ENCODE data around the gene SNX3.

SNX3 gene

DNA sequence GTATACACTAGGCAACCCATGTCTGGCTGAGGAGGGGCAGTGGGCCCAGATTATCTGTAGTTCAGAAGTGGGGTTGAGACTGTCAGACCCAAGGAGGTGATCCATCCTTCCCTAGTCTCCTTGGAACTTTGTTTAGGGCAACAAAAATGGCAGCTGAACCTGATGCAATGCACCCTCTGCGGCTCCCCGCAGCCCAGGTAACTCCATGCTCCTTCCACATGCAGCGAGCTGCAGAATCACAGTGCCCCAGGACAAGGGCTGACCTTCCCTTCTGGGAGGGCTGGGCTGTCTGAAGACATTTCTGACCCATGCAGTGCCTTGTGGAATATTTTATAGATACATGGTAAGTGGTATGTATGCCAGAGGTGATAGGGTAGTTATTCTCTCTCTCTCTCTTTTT lies 65.6 kb downstream of the SNX3 start:
- TF ChIP-seq, protein P1, sequence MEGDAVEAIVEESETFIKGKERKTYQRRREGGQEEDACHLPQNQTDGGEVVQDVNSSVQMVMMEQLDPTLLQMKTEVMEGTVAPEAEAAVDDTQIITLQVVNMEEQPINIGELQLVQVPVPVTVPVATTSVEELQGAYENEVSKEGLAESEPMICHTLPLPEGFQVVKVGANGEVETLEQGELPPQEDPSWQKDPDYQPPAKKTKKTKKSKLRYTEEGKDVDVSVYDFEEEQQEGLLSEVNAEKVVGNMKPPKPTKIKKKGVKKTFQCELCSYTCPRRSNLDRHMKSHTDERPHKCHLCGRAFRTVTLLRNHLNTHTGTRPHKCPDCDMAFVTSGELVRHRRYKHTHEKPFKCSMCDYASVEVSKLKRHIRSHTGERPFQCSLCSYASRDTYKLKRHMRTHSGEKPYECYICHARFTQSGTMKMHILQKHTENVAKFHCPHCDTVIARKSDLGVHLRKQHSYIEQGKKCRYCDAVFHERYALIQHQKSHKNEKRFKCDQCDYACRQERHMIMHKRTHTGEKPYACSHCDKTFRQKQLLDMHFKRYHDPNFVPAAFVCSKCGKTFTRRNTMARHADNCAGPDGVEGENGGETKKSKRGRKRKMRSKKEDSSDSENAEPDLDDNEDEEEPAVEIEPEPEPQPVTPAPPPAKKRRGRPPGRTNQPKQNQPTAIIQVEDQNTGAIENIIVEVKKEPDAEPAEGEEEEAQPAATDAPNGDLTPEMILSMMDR (conservative IDR thresholded peaks at IDR 0.05; ENCODE audit: low read depth, low read length): no peak
- no peak overlapping the region for H3K4me3 ChIP-seq (ENCODE audit: low read depth, low read length)
- no peak for DNase-seq (ENCODE audit: low read depth)

DNA sequence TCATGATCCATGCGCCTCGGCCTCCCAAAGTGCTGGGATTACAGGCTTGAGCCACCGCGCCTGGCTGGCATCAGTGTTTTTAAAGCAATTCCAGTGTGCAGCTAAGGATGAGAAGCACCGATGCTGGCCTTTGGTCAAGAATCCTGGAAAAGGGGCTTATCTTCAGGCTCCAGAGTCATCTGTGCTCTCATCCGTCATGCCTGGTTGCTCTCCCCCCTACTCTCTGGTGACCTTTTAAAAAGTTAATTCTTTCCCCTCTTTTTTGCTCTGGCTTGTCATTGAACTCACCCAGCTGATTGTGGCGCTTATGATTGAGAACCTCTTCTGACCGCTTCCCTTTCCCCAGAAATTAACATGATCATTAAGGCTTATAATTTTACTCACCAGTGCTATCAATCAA lies 66.3 kb downstream of the SNX3 start:
- TF ChIP-seq, protein P1 (conservative IDR thresholded peaks at IDR 0.05; ENCODE audit: low read depth, low read length): no peak
- H3K4me3 ChIP-seq (ENCODE audit: low read depth, low read length): no peak overlapping the region
- DNase-seq (ENCODE audit: low read depth): no peak

DNA sequence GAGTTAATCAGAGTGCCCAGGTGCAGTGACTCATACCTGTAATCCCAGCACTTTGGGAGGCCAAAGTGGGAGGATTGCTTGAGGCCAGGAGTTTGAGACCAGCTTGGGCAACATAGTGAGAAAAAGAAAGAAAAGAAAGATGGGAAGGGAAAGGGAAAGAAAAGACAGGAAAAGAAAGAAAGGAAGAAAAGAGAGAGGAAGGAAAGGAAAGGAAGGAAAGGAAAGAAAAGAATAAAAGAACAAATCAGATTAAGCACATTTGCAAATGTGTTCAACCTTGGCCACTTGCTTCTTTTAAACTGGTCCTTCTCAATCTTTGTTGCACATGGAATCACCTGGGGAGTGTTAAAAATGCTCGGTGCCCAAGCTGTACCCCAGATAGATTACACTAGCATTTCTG lies 67.0 kb downstream of the SNX3 start:
- DNase-seq (ENCODE audit: low read depth): no peak
- TF ChIP-seq, protein P1 (conservative IDR thresholded peaks at IDR 0.05; ENCODE audit: low read depth, low read length): no peak

DNA sequence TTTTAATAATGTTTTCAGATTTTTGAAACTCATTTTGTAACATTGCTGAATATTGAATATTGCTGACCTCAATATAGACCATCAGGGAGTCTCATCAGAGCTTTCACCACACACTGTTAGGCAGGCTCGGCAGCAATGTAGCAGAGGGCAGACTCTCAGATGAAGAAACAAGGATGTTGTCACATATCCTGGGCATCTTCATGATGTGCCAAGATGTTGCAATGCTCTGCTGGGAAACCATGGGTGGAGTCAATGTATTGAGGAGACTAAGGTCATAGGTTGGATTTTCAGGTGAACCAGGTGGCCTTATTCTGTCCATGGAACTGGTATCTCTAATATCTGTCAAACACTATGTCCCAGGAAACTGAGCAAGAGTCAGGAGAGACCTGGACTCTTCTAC lies 67.7 kb downstream of the SNX3 start:
- H3K4me3 ChIP-seq (ENCODE audit: low read depth, low read length): no peak overlapping the region
- no peak for DNase-seq (ENCODE audit: low read depth)
- TF ChIP-seq, protein P1 (conservative IDR thresholded peaks at IDR 0.05; ENCODE audit: low read depth, low read length): no peak

More for the DNA sequence above, 67.0 kb downstream of the SNX3 start:
- no peak overlapping the region for H3K4me3 ChIP-seq (ENCODE audit: low read depth, low read length)

DNA sequence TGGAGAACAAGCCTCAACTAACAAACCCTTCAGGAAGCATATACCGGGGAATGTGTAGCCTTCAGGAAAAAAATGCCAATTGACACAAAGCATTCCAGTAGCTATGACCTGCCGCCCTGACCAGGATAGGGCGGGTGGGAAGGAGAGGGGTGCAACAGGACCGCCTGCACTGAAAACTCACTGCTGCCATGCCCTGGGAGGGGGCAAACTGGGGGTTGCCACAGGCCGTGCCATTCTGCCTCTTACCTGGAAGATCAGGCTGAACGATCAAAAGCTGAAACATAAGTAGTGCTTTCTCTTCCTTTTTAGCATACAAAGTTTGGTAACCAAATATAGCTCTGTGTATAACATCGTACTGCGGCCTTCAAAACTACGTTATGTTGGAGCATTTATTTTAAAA lies 73.3 kb downstream of the SNX3 start:
- TF ChIP-seq, protein P1 (conservative IDR thresholded peaks at IDR 0.05; ENCODE audit: low read depth, low read length): no peak
- DNase-seq (ENCODE audit: low read depth): no peak
- H3K4me3 ChIP-seq (ENCODE audit: low read depth, low read length): no peak overlapping the region

DNA sequence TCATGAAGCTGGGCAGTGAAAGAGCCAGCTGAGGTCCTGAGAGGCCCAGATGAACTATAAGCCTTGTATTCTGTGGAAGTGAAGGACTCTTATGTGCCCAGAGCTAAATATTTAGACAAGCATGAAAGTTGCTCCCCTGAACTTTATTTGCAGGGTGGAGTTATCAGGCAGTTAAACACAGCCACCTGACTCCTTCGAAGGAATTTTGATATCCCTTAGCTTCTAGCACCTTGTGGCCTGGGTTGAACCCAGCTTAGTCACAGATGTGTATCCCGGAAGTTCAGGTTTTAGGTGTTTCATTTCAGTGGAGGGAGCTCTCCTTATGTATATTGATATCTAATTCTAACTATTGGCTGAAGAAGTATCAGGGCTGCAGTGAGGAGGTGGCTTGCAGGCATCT lies 74.6 kb downstream of the SNX3 start:
- DNase-seq (ENCODE audit: low read depth): no peak
- TF ChIP-seq, protein P1 (conservative IDR thresholded peaks at IDR 0.05; ENCODE audit: low read depth, low read length): no peak
- H3K4me3 ChIP-seq (ENCODE audit: low read depth, low read length): no peak overlapping the region

DNA sequence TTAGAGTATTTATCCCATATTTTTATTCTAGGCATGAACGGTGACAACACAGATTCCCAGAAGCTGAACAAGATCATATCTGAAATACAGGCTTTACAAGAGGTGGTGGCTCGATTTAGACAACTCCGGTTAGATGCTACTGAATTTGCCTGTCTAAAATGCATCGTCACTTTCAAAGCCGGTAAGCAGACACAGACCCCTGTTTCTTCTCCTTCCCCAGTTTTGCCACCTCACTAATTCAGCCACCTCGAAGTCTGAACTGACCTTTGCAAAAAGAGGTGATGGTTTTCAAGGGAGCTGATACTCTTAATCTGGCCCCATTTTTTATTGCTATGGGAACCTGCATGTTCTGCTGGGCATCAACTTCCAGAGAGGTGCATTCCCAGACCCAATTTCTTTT lies 80.1 kb downstream of the SNX3 start:
- no peak for DNase-seq (ENCODE audit: low read depth)
- TF ChIP-seq, protein P1 (conservative IDR thresholded peaks at IDR 0.05; ENCODE audit: low read depth, low read length): no peak
- no peak overlapping the region for H3K4me3 ChIP-seq (ENCODE audit: low read depth, low read length)
